SIG-M5 (cell line): ENCODE results near the gene ACOT2.

Experiments
- DNase-seq: peaks from one replicate; lab custom pipeline; 2025; lab: John Stamatoyannopoulos, UW

Gene ACOT2

GRCh38 chr14:73613419-73613963 is 44.5 kb downstream of the ACOT2 start:
- no peak for DNase-seq

DNA sequence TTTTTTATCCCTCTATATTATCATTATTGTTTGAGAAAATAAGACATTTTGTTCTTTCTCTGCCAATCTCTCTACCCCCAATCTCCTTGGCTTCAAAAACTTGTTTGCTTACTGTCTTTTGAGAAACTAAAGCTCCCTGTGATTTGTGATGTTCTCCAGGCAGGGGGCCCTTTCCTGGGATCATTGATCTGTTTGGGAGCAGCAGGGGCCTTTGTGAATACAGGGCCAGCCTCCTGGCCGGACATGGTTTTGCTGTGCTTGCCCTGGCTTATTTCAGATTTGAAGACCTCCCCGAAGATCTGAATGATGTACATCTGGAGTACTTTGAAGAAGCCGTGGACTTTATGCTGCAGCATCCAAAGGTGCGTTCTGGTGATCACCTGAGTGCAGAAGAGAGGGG is 47.8 kb downstream of the ACOT2 start:
- no peak for DNase-seq

DNA sequence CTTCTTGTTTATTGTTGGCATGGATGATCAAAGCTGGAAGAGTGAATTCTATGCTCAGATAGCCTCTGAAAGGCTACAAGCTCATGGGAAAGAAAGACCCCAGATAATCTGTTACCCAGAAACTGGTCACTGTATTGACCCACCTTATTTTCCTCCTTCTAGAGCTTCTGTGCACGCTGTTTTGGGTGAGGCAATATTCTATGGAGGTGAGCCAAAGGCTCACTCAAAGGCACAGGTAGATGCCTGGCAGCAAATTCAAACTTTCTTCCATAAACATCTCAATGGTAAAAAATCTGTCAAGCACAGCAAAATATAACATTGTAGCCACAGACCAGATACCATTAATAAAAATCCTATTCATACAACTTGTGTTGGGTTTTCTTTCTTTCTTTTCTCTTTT is 50.5 kb downstream of the ACOT2 start:
- no peak for DNase-seq

- DNase-seq = no peak
Observed at GRCh38 chr14:73620268-73620667, 51.3 kb downstream of the ACOT2 start.

DNA sequence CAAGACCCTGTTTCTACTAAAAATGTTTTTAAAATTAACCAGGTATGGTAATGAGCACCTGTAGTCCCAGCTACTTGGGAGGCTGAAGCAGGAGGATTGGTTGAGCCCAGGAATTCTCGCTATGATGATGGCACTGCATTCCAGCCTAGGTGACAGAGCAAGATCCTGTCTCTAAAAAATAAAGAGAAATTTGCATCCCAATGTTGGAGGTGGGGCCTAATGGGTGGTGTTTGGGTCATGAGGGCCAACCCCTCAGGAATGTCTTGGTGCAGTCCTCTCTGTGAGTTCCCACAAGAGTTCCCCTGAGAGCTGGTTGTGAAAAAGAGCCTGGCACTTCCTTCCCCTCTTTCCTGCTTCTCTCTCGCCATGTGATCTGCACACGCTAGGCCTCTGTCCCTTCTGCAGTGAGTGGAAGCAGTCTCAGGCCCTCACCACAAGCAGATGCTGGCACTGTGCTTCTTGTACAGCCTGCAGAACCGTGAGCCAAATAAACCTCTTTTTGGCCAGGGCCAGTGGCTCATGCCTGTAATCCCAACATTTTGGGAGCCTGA is 54.6 kb downstream of the ACOT2 start:
- DNase-seq = no peak
